HL-60 (cell line): Measurements from ENCODE around the gene SDK1.

Experiments
- POLR2AphosphoS5 ChIP-seq: IDR thresholded peaks from 2 replicates; pipeline ENCODE4 v1.6.1; 2012; ENCODE audit warnings: low read depth
- SPI1 ChIP-seq: IDR thresholded peaks from 2 replicates; pipeline ENCODE4 v1.6.1; 2012; ENCODE audit warnings: low read depth, mild to moderate bottlenecking, borderline replicate concordance
- TF ChIP-seq, protein P1 (sequence below): IDR thresholded peaks from one replicate; pipeline ENCODE4 v1.5.1; 2011; ENCODE audit warnings: low read length, control low read depth, inconsistent platforms; ENCODE audit not compliant: insufficient read depth
- TF ChIP-seq, protein P2 (sequence below): IDR thresholded peaks from 2 replicates; pipeline ENCODE4 v1.6.1; 2012; ENCODE audit warnings: low read depth; ENCODE audit not compliant: insufficient replicate concordance

DNA sequence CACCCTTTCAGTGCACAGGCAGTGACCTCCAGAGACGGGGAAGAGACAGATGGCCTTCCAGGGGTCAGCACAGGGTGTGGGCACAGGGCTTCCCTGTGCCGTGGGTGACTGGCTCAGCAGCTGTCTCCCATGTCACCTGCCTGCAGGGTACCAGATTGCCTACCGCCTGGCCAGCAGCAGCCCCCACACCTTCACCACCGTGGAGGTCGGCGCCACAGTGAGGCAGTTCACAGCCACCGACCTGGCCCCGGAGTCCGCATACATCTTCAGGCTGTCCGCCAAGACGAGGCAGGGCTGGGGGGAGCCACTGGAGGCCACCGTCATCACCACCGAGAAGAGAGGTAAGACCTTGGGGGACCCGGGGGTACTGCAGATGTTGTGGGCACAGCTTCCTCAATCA is 844.5 kb downstream of the SDK1 start:
- TF ChIP-seq, protein P1, sequence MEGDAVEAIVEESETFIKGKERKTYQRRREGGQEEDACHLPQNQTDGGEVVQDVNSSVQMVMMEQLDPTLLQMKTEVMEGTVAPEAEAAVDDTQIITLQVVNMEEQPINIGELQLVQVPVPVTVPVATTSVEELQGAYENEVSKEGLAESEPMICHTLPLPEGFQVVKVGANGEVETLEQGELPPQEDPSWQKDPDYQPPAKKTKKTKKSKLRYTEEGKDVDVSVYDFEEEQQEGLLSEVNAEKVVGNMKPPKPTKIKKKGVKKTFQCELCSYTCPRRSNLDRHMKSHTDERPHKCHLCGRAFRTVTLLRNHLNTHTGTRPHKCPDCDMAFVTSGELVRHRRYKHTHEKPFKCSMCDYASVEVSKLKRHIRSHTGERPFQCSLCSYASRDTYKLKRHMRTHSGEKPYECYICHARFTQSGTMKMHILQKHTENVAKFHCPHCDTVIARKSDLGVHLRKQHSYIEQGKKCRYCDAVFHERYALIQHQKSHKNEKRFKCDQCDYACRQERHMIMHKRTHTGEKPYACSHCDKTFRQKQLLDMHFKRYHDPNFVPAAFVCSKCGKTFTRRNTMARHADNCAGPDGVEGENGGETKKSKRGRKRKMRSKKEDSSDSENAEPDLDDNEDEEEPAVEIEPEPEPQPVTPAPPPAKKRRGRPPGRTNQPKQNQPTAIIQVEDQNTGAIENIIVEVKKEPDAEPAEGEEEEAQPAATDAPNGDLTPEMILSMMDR, result no peak
- TF ChIP-seq POLR2AphosphoS5 (no peak), SPI1 (no peak)
- TF ChIP-seq, protein P2, sequence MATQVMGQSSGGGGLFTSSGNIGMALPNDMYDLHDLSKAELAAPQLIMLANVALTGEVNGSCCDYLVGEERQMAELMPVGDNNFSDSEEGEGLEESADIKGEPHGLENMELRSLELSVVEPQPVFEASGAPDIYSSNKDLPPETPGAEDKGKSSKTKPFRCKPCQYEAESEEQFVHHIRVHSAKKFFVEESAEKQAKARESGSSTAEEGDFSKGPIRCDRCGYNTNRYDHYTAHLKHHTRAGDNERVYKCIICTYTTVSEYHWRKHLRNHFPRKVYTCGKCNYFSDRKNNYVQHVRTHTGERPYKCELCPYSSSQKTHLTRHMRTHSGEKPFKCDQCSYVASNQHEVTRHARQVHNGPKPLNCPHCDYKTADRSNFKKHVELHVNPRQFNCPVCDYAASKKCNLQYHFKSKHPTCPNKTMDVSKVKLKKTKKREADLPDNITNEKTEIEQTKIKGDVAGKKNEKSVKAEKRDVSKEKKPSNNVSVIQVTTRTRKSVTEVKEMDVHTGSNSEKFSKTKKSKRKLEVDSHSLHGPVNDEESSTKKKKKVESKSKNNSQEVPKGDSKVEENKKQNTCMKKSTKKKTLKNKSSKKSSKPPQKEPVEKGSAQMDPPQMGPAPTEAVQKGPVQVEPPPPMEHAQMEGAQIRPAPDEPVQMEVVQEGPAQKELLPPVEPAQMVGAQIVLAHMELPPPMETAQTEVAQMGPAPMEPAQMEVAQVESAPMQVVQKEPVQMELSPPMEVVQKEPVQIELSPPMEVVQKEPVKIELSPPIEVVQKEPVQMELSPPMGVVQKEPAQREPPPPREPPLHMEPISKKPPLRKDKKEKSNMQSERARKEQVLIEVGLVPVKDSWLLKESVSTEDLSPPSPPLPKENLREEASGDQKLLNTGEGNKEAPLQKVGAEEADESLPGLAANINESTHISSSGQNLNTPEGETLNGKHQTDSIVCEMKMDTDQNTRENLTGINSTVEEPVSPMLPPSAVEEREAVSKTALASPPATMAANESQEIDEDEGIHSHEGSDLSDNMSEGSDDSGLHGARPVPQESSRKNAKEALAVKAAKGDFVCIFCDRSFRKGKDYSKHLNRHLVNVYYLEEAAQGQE, result no peak
